ENCODE results near the gene EPOP.

Gene EPOP

GRCh38 chr17:38710604-38710962, 35.8 kb upstream of the EPOP start:
- H4K20me1 ChIP-seq (ENCODE audit: low read depth, low read length), result no peaks in the 10 kb centered on the region
- peaks cover 6% of the 10 kb centered on the region; the same call in 1 of the 2 replicates for H3F3A ChIP-seq (ENCODE audit: insufficient read depth)
- H3K4me3 ChIP-seq (ENCODE audit: insufficient read depth, low read length, poor library complexity, severe bottlenecking), result no peak overlapping the region
- H3K36me3 ChIP-seq (ENCODE audit: low read length), result no peaks in the 10 kb centered on the region
- no peak overlapping the region for H3K9ac ChIP-seq (ENCODE audit: low read length)
- H3K9me3 ChIP-seq (ENCODE audit: insufficient read depth, low read length), result no peaks in the 10 kb centered on the region
- H3K27ac ChIP-seq (ENCODE audit: low read depth, low read length), result no peak overlapping the region
- TF ChIP-seq CTCF (IDR thresholded peaks at IDR 0.05; ENCODE audit: insufficient read depth, low read length, poor library complexity, severe bottlenecking), result no peak
- TF ChIP-seq EZH2phosphoT487 (conservative IDR thresholded peaks at IDR 0.05; ENCODE audit: low read length), result no peak
- H3K79me2 ChIP-seq (ENCODE audit: insufficient read depth, low read length), result peaks cover 24% of the 10 kb centered on the region
- no peaks in the 10 kb centered on the region for H3K27me3 ChIP-seq (ENCODE audit: low read length)
- no peak overlapping the region for H3K4me2 ChIP-seq (ENCODE audit: low read depth, low read length, poor library complexity, severe bottlenecking)
- no peak overlapping the region for H2AFZ ChIP-seq (ENCODE audit: low read depth, low read length, severe bottlenecking)
- no peaks in the 10 kb centered on the region for H3K9me2 ChIP-seq (replicated peaks; ENCODE audit: insufficient read depth, low read length)

- H3K4me2 ChIP-seq (ENCODE audit: low read depth, low read length, poor library complexity, severe bottlenecking), result no peak overlapping the region
- no peak overlapping the region for H3K9ac ChIP-seq (ENCODE audit: low read length)
- no peak overlapping the region for H2AFZ ChIP-seq (ENCODE audit: low read depth, low read length, severe bottlenecking)
- no peaks in the 10 kb centered on the region for H3K36me3 ChIP-seq (ENCODE audit: low read length)
- H3K79me2 ChIP-seq (ENCODE audit: insufficient read depth, low read length), result peaks cover 24% of the 10 kb centered on the region
- H3K27me3 ChIP-seq (ENCODE audit: low read length), result no peaks in the 10 kb centered on the region
- H3F3A ChIP-seq (ENCODE audit: insufficient read depth), result peaks cover 6% of the 10 kb centered on the region; the same call in 1 of the 2 replicates
- no peak overlapping the region for H3K4me3 ChIP-seq (ENCODE audit: insufficient read depth, low read length, poor library complexity, severe bottlenecking)
- no peaks in the 10 kb centered on the region for H4K20me1 ChIP-seq (ENCODE audit: low read depth, low read length)
- H3K9me2 ChIP-seq (replicated peaks; ENCODE audit: insufficient read depth, low read length), result no peaks in the 10 kb centered on the region
- H3K27ac ChIP-seq (ENCODE audit: low read depth, low read length), result no peak overlapping the region
- H3K9me3 ChIP-seq (ENCODE audit: insufficient read depth, low read length), result no peaks in the 10 kb centered on the region
- TF ChIP-seq EZH2phosphoT487 (conservative IDR thresholded peaks at IDR 0.05; ENCODE audit: low read length), result no peak
- no peak for TF ChIP-seq CTCF (IDR thresholded peaks at IDR 0.05; ENCODE audit: insufficient read depth, low read length, poor library complexity, severe bottlenecking)
Measured at GRCh38 chr17:38709864-38710603, 35.3 kb upstream of the EPOP start.

- Histone ChIP-seq H2AFZ (ENCODE audit: low read depth, low read length, severe bottlenecking) (no peak overlapping the region), H3K9me2 (replicated peaks; ENCODE audit: insufficient read depth, low read length) (no peaks in the 10 kb centered on the region), H3K9ac (ENCODE audit: low read length) (no peak overlapping the region), H4K20me1 (ENCODE audit: low read depth, low read length) (no peaks in the 10 kb centered on the region), H3F3A (ENCODE audit: insufficient read depth) (peaks cover 10% of the 10 kb centered on the region), H3K4me3 (ENCODE audit: insufficient read depth, low read length, poor library complexity, severe bottlenecking) (no peak overlapping the region), H3K79me2 (ENCODE audit: insufficient read depth, low read length) (peaks cover 31% of the 10 kb centered on the region), H3K27me3 (ENCODE audit: low read length) (no peaks in the 10 kb centered on the region), H3K9me3 (ENCODE audit: insufficient read depth, low read length) (no peaks in the 10 kb centered on the region), H3K36me3 (ENCODE audit: low read length) (no peaks in the 10 kb centered on the region), H3K4me2 (ENCODE audit: low read depth, low read length, poor library complexity, severe bottlenecking) (no peak overlapping the region), H3K27ac (ENCODE audit: low read depth, low read length) (no peak overlapping the region)
- no peak for TF ChIP-seq CTCF (IDR thresholded peaks at IDR 0.05; ENCODE audit: insufficient read depth, low read length, poor library complexity, severe bottlenecking)
- TF ChIP-seq EZH2phosphoT487 (conservative IDR thresholded peaks at IDR 0.05; ENCODE audit: low read length), result no peak
Measured at GRCh38 chr17:38709104-38709820, 34.5 kb upstream of the EPOP start.
